GM19324 (cell line): Measurements from ENCODE around the gene CDCA5.

ENCODE experiments used
- ATAC-seq: cut with Tn5 transposase; IDR thresholded peaks from one replicate; pipeline ENCODE4 v1.9.1; 2021; ENCODE audit warnings: mild to moderate bottlenecking, moderate library complexity; ENCODE audit not compliant: unreplicated experiment, low FRiP score

The CDCA5 gene

GRCh38 chr11:65083834-65084597, at the start of gene CDCA5, which contains the start of gene ZFPL1:
CDCA5 (minus strand) TSS chr11:65084040; CDS start chr11:65083978, 62 bp downstream.
ZFPL1 (plus strand) TSS chr11:65084222; CDS start chr11:65084699, 477 bp downstream.
- ATAC-seq: peak; percentile 90

DNA sequence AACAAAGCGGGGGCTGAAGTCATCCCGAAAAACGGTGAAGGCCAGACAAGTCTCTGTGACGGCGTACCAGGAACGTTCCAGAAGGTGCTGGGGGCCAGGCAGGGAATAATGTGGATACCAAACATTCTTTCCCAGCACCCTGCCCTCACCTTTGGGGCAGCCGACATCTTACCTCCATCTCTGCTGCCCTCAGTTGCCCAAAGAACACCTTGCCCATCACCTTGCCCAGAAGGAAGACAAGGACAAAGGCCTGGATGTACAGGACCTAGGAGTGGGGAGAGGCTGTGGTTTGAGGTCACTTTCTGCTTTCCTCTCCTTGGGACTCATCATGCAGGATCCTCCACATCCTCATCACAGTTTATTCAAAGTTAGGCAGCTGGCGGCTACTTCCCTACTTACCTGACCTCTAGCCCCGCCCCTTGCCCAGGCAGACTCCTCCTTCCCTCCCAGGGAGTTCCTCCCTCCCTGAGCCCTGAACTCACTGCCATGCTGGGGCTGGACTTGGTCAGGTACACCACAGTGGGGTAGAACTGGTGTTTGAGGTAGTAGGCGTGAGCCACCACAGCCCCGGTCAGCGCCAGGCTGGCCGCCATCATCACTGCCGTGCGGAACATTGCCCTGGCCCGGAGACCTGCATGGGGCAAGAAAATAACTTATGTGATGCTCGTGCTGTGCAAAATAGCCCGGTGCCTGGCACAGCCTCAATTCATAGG, 49.3 kb upstream of the CDCA5 start:
- no peak for ATAC-seq

DNA sequence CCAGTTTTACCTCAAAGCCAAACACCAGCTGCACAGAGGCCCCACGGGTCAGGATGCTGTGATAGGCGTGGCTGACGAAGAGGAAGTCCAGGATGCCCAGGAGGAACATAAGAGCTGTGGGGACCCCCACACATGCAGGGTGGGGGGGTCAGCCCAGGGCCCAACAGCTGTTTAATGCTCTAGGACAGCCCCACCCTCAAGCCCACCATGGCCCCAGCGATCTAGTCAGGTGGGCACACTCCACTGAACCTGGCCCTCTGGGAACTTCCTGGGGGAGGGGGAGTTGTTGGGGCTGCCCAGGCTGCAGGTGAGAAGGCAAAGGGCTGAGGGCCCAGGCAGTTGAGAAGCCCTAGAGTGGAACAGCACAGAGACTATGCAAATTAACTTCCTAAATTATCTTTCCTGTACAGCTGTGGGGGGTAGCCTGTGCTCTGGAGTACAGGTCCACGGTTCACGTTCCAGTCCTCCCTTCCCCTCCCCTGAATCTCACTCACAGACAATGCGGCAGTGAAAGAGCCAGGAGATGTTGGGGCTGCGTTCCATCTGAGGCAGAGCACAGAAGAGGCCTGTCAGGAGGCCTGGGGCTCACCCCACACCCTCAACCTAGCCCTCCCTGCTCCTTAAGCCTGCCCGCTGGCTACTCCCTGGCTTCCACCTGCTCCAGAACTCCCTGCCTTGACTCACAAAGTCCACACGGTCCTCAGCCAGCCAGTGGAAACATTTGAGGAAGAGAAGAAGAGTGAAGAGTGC, 48.6 kb upstream of the CDCA5 start:
- ATAC-seq: peak; percentile 39

GRCh38 chr11:65131895-65132237, 48.0 kb upstream of the CDCA5 start:
- no peak for ATAC-seq

DNA sequence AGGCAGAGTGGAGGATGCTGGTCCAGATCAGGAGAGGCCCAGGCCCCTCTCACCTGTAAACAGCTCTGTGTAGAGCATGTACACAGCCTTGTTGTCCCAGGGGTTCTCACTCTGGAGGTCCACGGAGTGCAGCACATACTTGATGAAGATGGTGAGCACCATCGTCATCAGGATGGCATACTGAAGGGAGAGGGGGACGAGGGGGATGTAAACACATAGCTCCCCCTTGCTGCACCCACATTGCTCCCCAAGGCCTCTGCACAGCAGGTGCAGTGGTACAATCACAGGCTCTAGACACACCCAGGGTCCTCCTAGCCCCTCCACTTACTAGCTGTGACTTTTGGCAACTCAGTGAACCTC, 47.6 kb upstream of the CDCA5 start:
- no peak for ATAC-seq

DNA sequence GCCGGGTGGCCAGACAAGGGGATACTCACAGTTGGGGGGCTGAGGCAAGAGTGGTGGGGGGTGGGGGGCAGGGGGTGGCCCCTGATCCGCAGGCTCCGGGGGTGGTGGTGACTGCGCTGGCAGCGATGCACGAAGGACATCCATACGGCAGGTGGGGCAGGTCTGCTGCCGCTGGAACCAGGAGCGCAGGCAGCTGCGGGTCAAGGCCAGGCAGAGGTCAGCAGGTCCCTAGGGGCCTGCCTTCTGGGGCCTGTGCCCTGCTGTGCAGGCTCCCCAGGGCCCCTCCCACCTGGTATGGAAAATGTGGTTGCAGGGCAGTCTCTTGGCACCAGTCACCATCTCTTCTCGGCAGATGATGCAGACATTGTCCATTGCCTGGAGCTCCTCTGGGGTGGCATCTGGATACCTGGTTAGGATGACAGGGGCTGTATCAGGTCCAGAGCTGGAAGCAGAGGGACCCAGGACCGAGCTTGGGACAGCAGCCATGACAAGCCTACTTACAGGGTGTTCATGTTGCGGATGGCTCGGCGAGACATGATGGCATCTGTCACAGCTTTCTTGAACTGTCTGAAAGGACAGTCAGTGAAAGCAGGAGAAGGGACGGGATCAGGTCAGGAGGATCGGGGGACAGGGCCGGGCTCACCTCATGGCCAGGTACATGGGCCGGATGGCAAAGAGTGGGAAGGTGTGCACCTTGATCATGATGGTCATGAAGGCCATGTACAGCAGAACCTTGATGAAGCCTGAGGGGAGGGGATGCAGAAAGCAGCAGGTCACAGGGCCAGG, 47.0 kb upstream of the CDCA5 start:
- ATAC-seq: no peak

- no peak for ATAC-seq
Measured at GRCh38 chr11:65129649-65130441, 46.0 kb upstream of the CDCA5 start.

- no peak for ATAC-seq
Measured at GRCh38 chr11:65128182-65129145, 44.6 kb upstream of the CDCA5 start.

DNA sequence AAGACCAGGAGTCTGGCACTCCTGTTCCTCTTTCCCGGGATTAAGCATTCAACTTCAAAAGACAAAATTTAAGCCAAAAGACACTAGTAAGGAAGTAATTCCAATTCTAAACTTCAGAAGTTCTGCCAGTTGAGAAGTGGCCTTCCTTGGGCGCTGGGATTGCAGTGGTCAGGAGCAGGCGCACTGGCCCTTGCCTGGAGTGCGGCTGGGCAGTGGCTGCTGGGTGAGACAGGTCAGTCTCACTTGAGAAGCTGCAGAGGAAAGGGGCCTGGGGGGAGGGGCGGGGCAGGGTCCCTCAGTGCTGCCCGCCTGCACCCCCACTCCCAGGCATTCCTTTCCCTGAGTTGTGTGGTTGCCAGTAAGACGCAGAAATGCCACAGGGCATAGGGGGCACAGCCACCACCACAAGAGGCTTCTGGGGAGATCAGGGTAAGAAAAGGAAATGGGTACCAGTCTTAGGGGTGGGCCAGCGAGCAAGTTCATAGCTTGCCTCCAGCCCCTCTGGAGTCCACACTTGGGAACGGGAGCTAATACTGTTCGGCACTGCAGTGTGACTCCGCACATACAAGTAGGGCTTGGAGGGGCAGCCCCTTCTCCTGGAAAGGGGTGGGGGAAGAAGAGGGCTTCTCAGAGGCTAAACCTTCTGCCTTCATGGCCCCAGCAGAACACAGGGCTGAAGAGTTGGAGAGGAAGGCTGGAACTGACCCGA, 43.8 kb upstream of the CDCA5 start:
- ATAC-seq: no peak

GRCh38 chr11:65126624-65127274, 42.9 kb upstream of the CDCA5 start:
- no peak for ATAC-seq

- no peak for ATAC-seq
Measured at GRCh38 chr11:65125197-65126056, 41.6 kb upstream of the CDCA5 start.

DNA sequence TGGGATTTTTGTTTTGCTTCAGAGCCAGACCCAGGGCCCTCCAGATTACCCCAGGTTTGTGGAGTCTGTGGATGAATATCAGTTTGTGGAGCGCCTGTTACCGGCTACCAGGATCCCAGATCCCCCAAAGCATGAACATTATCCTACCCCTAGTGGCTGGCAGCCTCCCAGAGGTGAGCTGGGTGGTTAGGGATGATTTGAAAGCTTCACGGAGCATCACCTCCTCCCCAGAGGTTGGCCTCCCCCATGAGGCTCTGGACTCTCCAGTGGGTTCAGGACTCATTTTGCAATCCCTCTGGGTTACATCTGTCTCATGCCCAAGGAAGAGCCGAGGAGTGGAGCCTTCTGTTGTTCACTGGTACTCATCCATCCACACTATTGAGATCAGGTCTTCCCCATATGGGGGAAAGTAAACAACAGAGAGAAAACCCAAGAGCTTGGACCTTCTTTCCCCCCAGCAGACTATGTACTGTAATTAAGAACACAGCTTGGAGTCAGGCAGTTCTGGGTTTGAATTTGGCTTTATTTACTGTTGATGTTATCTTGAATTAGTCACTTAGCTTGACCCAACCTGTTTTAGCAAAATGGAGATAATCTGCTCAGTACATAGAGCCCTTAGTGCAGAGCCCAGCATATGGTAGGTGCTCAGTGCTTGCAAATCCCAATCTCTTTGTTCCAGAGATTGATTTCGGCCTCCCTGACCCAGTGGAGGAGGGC, 40.8 kb upstream of the CDCA5 start:
- ATAC-seq: no peak

- ATAC-seq: peak; percentile 65
Measured at GRCh38 chr11:65121865-65122696, 38.2 kb upstream of the CDCA5 start, which contains the start of the genes FAU and MRPL49. FAU (minus strand) TSS chr11:65122134; CDS start chr11:65121813, 321 bp downstream. MRPL49 (plus strand) TSS chr11:65122321; CDS start chr11:65122347, 26 bp downstream.

GRCh38 chr11:65121447-65121864, 37.6 kb upstream of the CDCA5 start:
- ATAC-seq: no peak

DNA sequence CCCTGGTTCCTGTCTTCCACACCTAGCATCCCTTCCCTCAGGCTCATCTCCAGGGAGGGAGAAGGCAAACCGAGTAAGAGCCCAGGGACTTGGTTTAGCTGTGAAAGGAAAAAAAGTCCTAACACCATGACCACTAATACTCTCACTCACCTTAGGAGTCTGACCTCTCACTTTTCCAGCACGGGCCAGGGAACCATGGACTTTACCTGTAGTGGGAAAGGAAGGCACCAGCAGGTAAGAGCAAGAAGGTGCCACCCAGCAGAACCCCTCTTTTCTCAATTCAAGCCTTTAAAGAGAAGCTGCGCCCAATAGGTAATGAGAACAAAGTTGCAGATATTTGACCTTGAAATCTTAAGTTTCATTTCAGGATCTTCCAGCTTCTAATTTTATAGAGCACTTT, 37.0 kb upstream of the CDCA5 start:
- ATAC-seq: no peak
